EH (cell line): ENCODE data around the gene POLE4.

ENCODE experiments used
- DNase-seq: peaks from one replicate; pipeline ENCODE4 v3.0.0-alpha.2; 2015; ENCODE audit warnings: low read depth

POLE4 gene

GRCh38 chr2:74939919-74940812, 18.3 kb upstream of the POLE4 start:
- no peak for DNase-seq

GRCh38 chr2:74941284-74941683, 17.2 kb upstream of the POLE4 start:
- no peak for DNase-seq

DNA sequence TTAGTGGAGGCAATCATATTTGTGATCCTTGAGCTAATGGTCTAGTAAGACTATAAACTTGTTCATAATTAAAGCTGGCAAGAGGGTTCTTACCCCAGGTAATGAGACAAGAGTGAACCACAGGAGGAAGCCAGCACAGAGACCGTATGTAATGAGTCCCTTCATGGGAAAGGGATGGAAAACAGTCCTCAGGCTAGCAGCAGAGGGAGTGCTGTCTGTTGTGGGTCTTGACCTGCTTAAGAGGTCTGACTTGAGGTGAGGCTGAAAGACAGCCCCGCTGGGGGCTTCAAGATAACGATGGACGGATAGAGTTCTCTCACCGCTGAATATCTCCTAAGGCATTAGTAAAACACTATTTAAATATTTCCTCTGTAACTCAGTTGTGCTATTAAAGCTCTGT, 16.2 kb upstream of the POLE4 start:
- no peak for DNase-seq

DNA sequence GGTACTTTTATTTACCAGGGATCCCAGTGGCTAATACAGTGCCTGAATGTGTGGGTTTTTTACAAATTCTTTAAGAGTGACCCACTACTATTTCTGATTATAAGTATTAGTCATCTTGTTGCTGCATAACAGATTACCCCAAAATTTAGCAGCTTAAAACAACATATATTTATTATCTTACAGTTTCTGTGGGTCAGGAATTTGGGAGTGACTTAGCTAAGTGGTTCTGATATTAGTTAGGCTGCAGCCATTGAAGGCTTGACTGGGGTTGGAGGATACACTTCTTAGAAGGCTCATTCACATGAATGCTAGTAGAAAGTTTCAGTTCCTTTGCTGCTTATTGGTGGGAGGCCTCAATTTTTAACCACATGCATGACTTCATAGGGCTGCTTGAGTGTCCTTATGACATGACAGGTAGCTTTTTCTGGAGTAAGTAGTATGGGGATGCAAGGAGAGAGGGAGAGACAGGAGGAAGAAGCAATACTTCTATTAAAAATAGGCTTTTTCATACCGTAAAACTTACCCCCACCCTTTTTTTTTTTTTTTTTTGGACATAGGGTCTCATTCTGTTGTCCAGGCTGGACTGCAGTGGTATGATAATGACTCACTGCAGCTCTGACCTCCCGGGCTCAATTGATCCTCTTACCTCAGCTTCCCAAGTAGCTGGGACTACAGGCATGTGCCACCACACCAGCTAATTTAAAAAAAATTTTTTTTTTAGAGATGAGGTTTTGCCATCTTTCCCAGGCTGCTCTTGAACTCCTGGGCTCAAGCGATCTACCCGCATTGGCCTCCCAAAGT, 13.3 kb upstream of the POLE4 start:
- DNase-seq: peak; percentile 71

- peak; percentile 45 for DNase-seq
Observed at GRCh38 chr2:74945788-74946331, 12.6 kb upstream of the POLE4 start.

DNA sequence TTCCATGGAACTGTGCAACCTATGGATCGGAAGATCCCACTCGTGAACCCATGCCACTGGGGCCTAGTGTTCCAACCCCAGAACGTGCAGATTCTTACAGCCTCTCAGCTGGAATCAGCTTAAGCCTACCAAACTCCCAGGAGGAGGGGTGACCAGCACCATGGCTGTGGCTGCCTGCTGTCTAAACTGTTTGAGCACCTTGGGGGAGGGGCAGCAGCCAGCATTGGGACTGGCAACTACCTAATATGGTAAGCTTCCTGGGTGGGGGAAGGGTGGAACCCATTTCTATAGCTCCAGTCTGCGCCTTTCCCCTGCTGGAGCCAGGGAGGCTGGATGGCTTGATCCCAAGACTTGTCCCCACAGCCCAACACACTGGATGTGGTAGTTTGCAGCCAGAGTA, 10.7 kb upstream of the POLE4 start:
- DNase-seq: no peak

- DNase-seq: no peak
Observed at GRCh38 chr2:74948779-74949178, 9.7 kb upstream of the POLE4 start.

DNA sequence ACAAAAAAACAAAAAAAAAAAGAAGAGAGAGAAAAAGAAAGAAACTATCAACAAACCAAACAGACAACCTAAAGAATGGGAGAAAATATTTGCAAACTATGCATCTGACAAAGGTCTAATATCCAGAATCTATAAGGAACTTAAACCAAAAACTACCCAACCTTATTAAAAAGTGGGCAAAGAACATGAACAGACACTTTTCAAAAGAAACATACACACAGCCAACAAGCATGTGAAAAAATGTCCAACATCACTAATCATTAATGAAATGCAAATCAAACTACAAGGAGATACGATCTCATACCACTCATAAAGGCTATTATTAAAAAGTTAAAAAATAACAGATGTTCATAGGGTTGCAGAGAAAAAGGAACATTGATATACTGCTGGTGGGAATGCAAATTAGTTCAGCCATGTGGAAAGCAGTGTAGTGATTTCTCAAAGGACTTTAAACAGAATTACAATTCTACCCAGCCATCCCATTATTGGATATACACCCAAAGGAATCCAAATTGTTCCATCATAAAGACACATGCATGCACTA, 7.2 kb upstream of the POLE4 start:
- DNase-seq: no peak

- no peak for DNase-seq
Observed at GRCh38 chr2:74952575-74952974, 5.9 kb upstream of the POLE4 start.

DNA sequence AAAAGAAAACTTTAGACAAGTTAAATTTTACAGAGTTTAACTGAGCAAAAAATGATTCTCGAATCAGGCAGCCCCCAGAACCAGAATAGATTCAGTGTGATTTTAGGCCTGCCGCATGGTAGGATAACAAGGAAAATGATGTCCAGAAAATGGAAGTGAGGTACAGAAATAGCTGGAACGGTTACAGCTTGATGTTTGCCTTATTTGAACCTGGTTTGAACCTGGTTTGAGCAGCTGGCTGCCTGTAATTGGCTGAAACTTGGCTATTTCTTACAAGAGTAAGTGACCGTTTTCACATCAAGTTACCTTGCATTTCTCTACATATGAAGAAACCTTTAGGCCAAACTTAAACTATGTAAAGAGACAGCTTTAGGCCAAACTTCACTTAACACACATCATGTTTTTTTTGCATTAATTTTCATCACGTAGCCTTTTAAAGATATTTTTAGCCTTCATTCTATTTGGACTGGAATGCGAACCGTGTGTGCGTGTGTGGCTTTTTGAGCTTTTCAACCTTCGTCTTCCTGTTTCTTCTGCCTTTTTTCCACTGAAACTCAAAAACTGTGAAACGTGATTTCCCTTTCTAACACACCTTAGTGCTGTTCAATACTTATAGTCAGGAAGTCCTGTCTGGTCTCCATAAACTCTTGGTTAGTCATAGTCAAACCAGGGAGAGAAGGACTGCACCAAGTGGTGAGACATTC, 4.5 kb upstream of the POLE4 start:
- no peak for DNase-seq

- no peak for DNase-seq
Observed at GRCh38 chr2:74954500-74954874, 4.0 kb upstream of the POLE4 start.

DNA sequence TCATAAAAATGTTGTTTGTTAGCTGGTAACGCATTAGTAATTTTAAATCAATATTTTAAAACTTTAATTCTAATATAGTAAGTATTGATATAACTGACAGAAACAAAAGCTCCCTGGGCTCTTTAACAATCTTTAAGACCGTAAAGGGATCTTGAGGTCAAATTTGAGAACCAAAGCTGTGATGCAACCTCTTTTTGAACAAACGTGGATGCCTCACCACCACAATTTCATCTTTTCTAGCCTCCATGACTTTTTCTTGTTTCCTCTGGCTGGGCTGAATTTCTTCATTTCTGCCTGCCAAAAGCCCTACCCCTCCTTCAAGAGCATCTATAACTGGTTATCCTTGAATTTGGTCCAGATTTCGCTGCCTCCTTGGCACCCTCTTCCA, 563 bp upstream of the POLE4 start:
- no peak for DNase-seq

GRCh38 chr2:74959106-74959751, 786 bp downstream of the POLE4 start:
- no peak for DNase-seq

- DNase-seq: no peak
Observed at GRCh38 chr2:74966887-74967286, 8.4 kb downstream of the POLE4 start.

DNA sequence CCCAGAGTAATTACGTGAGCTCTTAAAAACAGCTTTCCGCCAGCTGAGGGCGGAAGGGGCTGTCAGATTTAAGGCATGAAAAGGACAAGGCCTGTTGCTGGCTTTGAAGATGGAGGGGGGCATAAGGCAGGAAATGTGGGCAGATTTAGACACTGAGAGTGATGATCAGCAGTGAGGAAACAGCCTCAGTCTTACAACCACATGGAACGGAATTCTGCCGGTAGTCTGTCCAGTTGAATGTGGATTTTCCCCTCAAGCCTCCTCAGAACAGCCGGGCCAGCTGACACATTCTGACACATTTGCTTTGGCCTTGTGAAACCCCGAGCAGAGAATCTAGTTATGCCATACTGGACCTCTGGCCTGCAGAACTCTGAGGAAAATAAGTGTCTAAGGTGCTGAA, 16.6 kb downstream of the POLE4 start:
- DNase-seq: no peak

GRCh38 chr2:74979844-74980243, 21.4 kb downstream of the POLE4 start:
- no peak for DNase-seq

- peak; percentile 41 for DNase-seq
Observed at GRCh38 chr2:74982577-74982976, 24.1 kb downstream of the POLE4 start.

DNA sequence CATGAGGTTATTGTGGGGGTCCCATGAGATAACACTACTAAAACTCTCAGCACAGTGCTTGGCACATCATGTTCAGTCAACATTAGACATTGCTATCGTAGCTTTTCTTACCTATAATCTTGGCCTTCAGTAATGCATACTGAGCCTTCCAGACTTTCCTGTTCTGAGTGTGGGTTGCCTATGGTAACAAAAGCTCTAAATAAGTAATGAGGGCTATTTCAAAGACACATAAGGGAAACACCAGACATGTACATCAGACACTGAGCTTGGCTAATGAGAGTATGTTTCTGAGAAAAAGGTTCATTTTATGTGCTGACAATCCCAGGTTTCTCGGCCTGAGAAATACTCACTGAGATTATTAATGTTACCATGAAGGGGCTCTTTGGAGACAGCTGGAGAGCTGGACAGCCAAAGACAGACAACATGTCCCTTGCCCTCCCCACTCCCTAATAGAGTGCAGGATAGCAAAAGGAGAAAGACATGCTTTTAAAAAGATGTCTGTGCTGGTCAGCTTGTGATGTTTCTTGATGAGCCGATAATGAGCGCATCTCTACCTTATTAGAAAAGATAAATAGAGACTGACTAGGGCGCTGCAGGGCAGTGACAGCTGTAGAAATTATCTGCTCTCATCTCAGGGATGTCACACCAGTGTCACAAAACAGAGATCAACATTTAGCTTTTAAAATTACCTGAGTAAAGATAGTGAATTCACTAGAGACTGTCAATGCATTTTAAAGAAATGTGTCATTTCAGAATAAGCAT, 25.4 kb downstream of the POLE4 start:
- DNase-seq: no peak

DNA sequence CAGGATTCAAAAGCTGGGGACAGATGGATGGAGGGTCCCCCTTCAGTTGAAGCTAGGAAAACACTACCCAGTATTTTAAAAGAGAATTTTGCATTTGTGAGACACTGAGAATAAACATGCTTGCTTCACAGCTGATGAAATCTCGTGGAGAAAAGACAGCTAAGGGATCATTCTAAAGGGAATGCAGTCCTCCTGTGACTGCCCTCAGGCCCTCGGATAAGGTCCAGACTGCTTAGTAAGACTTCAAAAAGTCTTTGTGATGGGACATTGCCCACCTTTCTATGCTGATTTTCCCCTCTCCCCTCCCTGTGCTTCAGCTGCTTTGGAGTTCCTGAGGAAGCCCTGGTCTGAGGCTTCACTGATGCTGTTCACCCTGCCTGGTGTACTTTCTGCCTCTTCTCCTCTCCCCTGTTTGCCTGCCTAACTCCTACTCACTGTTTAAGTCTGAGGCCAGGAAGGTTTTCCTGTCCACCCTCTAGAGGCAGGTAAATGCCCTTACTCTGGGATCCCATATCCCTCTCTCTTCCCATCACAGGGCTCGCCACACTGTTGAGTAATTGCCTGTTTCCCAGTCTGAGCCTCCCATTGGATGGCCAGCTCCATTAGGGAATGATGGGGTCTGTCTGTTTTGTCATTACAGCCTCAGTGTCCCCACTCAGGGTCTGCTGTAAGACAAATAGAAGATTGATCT, 26.6 kb downstream of the POLE4 start:
- no peak for DNase-seq

- DNase-seq: no peak
Observed at GRCh38 chr2:74985978-74986609, 27.7 kb downstream of the POLE4 start.
